B cell (primary cell): Measurements from ENCODE around the gene SLC16A12.

ENCODE experiments used
- CTCF ChIP-seq: fragments of 200-600 bp; IDR thresholded peaks from one replicate; pipeline ENCODE4 v1.8.0; 2022; ENCODE audit warnings: antibody characterized with exemption, mild to moderate bottlenecking
- EZH2 ChIP-seq: IDR thresholded peaks from 2 replicates; pipeline ENCODE4 v1.6.1; 2012; ENCODE audit warnings: borderline replicate concordance, low read depth, mild to moderate bottlenecking, moderate library complexity, low read length; ENCODE audit not compliant: insufficient read depth, poor library complexity, severe bottlenecking

GRCh38 chr10:89399956-89400355, 135.4 kb downstream of the SLC16A12 start:
- TF ChIP-seq EZH2 (no peak), CTCF (no peak)
